COR-L47 (cell line): ENCODE results near the gene TNIK.
"Not testable (repeated sequence)": the region's sequence is repeated elsewhere in the genome, so short reads cannot be mapped to it uniquely, and the experiment has no call there.

Experiments used
- DNase-seq: peaks from one replicate; lab custom pipeline; 2025; lab: John Stamatoyannopoulos, UW

The TNIK gene

DNA sequence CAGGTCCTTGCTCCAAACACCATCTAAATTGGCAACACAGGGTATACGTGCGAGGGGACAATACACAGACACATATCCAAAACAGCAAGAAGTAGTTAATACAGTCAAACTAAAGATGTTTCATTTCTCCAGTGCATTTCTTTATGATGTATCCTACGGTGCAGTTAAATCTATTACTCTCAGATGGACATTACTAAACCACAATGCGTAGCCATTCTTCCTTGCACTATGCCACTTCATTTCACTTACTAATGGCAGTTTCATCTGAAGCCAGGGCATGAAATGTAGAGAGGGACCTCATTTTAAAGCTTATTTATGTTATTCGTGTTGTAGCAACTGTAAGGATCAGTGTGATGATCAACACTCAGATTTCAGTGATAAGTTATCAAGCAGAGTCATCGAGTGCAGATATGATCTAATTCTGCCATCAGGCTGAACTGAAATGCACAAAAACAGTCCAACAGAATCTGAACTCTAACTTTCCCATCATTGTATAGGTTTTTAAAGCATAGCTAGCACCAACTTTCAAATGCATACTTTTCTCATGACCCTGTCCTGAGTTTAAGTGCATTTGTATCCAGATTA lies 14.5 kb downstream of the TNIK start:
- no peak for DNase-seq

DNA sequence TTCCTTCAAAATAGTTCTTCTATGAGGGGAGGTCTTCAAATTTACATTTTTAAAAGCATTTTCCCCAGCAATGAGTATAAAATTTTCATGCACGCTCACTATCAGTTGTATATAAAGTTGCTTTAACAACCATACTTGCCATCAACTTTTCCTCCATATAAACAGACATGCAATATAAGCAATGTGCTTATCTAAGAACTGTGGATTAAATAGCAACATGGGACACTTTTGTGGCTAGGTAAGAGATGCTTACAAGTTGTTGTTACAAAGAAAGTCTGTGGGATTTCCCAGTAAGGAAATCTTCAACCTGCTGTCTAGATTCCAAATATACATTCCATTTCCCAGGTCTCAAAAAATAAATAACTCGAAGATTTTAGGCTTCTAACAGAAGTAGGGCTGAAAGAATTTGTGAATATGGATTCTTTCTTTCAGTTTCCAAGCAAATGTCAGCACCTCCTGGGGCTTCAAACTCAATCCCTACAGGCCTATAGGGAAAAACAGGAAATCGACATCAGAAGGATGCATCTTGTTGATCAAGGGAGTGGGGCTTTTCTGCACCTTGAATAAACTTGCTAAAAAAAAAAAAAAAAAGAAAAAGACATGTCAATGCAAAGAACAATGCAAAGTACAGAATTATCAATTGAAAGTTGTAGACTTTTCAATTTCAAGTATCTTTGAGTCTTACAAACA lies 16.1 kb downstream of the TNIK start:
- no peak for DNase-seq

DNA sequence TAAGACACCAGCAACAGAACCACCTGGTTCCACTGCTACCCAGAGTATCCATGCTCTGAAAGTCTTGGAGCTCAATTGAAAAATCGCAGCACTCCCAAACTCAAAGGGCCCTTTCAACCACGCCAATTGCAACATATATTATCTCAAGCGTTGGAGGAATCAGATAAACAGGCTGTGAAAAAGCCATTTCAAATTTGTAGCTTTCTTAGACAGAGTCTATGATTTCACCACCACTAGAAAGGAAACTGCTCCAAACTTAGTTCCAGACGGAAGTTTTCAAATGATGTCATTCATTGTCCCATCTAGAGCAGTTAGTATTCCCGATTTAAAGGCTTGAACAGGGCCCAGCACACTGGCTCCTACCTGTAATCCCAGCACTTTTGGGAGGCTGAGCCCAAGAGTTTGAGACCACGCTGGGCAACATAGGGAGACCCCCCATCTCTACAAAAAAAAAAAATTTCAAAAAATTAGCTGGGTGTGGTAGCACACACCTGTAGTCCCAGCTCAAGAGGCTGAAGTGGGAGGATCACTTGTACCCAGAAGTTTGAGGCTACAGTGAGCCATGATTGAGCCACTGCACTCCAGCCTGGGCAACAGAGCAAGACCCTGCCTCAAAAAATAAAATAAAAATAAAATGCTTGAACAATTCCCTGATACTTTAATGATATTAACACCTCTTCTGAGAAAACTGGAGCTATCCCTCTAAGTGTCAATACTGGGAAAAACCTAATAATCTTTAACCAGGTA lies 16.8 kb downstream of the TNIK start:
- DNase-seq, result no peak

DNA sequence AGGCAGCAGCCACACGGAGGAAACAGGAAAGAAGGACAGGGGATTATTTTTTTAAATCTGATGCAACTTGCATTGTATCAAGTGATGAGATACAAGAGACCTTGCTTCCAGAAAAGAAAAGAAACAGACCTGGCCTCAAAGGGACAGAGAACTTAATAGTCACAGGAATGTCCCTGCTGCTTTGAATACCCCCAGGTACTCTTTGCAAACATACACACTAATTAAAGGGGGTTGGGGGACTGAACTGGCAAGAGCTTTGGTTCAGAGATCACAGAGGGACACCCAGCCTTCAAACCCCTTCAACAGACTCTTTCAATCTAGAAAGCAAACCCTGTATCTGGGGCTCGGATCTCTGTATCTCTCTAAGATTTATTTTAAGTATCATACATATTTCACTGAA lies 18.0 kb downstream of the TNIK start:
- no peak for DNase-seq

DNA sequence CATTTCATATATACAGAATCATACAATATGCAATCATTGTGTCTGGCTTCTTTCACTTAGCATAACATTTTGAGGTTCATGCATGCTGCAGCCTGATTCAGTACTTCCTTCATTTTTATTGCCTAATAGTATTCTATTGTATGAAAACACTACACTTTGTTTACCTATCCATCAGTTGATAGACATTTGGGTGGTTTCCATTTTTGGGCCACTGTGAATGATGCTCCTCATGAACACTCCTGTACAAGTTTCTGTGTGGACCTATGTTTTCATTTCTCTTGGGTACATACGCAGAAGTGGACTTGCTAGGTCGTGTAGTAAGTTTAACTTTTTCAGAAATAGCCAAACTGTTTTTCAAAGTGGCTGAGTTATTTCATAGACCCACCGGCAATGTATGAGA lies 18.8 kb downstream of the TNIK start:
- no peak for DNase-seq

DNA sequence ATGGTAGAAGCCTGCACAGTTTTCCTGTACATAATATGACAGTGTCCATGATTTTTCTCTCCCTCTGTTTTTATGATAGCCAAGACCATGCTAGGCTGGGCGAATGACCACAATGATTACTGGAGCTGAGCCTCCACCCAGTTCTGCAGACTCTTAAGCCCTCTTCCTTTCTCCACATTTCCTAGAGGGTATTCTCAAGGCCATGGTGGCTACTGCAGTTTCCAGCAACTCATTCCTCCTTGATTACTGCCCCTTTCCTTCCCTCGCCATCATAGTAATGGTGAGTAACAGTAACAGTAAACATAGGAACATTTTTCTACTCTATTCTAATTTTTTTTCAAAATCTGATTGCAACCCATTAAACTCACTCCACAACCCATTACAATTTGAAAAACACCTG lies 20.2 kb downstream of the TNIK start:
- DNase-seq, result no peak

DNA sequence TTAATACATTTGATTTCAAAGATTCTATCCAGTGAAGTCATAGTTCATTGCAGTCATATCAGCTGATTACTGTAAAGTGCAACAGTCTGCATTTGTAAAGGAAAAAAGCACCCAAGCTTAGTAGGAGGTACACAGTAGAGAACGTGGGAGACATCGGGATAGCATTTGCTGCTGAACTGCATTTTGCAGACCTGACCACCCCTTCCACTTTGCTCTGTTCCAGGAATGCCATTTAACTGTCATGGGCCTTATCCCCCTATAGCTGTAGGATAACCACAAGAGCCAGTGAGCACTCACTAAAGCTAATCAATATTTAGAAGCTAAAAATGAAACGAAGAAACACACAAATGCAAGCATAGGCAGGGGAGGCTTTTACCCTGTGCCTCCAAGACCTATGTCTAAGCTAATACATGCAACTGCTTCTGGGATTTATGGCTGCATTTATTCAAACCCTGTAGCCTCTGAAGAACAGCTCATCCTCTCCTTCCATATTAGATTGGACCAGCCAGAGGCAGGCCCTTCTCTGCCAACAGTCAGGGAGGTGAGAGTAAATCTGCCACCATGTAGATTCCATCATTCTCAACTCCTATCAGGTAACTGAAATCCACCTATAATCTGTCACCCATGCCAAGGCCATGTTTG lies 23.0 kb downstream of the TNIK start:
- DNase-seq, result no peak

DNA sequence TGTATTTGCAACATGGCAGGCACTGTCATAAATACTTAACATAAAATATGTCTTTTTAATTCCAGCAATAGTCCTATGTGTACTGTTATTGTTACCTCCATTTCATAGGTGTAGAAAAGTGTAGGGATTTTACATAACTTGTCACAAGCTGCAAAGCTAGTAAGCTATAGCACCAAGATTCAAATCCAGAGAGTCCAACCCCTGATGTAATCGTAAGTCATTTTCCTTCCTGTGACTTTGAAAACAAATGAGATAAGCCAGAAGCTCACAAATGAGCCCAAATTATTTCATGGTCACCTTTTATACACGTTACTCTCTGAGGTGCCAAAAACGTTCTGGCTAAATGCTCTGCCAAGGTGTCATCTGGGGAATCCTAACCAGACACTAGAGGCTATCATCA lies 23.8 kb downstream of the TNIK start:
- no peak for DNase-seq

DNA sequence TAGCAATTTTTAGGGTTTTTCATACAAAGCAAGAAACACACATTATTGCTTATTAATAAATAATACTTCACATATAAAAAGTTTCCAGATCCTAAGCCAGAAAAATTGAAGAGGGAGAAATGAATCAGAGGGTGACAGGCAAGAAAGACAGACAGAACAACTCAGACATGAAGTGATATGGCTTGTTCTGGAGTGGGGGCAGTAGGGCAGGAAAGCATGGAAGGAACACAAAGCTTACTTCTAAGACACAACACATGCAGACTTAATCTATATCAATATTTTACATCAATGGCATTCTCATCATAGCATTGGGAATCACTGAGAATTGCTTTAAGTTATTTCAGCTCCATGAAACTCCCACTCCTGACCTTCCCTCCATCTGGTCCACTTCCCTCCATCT lies 24.4 kb downstream of the TNIK start:
- no peak for DNase-seq

DNA sequence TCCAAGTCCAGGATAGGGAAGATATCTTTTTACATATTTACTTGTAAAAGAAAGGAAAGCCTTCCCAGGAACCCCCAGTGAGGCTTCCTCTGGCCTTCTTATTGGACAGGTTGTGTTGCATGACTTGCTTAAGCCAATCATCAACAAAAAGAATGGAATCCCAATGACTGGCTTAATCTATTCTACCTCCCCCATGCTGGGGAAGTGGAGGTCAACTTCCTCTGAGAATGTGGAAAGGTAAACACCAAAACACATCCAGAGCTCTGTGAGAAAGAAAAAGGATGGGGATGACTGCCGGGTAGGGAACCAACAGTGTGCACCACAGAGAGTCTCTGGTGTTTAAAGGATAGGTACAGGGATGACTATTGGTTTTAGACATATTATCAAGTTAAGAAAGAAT lies 25.1 kb downstream of the TNIK start:
- no peak for DNase-seq

DNA sequence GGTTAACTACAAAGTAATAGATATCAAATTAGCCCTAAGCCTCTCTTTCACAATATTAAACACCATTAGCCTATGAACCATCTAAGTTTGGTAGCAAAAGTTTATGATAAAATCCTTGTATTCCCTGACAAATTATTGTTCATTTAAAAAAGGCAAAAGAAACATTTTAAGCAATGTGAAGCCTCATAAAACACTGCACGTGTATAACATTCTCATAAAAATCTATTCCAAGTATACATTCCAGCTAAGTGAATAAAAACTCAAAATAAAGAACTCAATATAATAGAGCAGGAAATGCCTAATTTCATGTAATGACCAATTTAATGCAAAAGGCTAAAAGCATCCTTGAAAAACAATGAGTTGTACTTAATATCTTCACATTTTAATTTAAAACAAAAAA lies 27.7 kb downstream of the TNIK start:
- no peak for DNase-seq

DNA sequence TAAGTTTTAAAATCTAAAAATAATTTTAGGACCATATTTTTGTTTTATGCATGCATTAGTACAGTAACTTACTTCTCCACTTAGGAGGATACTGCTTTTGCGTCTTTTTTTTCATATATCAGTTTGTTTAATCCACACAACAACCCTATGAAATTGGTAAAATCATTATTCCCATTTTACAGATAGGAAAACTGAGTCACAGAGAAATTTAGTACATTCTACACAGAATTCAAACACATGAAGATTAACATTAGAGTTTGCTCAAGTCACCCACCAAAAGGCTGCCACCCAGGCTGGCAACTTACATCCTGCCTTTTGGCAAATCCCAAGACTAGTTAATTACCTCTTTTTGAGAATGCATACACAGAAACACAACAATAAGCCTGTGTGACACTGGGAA lies 28.7 kb downstream of the TNIK start:
- DNase-seq, result no peak

DNA sequence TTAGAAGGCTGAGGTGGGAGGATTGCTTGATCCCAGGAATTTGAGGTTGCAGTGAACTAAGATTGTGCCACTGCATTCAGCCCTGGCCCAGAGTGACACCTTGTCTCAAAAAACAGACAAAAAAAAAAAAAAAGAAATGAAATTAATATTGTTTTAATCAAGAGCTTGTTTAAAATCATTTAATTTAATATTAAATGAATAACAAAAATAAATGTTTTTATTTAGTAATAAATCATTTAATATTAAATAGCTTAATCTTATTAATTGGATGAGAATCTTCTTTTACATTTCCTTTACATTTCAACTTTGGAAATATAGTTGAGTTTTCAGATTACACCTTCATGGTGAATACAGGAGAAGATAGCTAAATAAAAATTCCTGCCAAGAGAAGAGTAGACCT lies 29.7 kb downstream of the TNIK start:
- no peak for DNase-seq

DNA sequence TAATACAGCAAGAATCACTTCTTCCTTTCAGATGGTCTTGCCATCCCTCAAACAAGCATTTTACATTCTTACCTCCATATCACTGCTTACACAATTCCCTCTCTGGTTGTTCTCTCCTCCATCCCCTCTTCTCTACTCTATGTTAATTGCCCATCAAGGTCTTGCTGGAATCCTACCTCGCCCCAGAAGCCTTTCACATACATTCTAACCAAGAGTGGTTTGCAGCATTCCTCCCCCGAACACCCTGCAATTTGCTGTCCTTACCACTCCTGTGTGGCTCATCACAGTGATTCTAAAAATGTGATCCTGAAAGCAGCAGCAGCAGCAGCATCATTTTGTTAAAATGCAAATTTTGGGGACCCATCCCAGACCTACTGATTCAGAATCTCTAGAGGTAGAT lies 30.6 kb downstream of the TNIK start:
- DNase-seq, result no peak

DNA sequence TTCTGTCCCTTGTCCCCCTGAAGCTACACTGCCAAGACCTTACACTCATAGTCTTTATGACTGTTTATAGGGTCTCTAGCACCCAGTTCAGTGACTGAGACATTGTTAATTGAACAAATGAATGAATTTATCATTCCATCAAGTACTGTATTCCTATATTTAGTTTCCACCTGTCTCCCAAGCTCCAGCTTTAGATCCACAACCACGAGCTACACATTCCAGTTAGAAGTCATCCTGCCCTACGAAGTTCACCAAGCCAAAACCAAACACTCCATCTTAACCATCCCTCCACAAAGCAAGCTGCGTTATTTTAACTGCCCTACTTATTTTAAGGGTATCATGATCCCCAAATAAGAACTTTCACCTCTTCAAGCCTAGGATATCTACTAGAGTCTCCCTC lies 31.3 kb downstream of the TNIK start:
- no peak for DNase-seq

DNA sequence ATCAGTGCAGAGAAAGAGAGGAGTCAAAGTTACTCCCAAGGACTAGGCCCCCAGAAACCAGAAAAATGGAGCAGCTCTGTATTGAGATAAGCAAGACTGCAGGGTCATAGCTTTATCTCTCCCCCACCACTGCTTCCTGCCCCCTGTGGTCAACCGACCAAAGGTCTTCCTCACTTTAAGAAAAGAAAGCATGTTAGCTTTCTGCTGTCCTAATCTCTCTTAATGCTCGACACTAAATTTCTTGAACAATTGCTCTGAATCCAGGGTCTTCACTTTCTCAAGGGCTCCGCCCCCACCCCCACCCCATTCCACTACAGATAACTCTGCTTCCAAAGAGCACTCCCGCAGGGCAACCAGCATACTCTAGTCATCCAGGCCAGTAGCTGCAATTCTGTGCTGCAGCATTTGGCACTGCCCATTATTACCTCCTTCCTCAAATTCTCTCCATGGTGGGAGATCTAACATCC lies 31.9 kb downstream of the TNIK start:
- no peak for DNase-seq

DNA sequence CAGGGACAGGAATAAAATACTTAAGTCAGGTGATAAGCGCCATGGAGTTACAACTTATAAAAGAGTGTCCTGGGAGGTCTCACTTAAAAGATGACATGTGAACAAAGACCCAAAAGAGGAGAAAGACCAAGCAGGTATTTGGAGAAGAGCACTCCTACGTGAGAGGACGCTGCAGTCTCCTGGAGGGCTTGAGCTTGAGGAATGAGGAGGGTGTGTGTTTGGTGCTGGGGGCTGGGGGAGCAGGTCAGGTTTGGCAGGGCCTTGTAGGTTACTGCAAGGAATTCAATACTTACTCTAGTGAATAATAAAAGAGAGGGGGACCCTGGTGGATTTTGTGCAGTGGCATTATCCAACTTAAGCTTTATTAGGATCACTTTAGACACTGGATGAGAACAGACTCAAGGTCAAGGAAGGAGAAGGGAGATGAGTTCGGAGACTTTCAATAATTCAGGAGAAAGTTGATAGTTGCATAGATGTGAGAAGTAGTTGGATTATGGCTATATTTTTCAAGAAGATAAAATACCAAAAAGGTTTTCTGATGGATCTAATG lies 32.4 kb downstream of the TNIK start:
- DNase-seq, result no peak

DNA sequence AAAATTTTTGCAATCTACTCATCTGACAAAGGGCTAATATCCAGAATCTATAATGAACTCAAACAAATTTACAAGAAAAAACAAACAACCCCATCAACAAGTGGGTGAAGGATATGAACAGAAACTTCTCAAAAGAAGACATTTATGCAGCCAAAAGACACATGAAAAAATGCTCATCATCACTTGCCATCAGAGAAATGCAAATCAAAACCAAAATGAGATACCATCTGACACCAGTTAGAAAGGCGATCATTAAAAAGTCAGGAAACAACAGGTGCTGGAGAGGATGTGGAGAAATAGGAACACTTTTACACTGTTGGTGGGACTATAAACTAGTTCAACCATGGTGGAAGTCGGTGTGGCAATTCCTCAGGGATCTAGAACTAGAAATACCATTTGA lies 36.1 kb downstream of the TNIK start:
- not testable (repeated sequence) for DNase-seq

DNA sequence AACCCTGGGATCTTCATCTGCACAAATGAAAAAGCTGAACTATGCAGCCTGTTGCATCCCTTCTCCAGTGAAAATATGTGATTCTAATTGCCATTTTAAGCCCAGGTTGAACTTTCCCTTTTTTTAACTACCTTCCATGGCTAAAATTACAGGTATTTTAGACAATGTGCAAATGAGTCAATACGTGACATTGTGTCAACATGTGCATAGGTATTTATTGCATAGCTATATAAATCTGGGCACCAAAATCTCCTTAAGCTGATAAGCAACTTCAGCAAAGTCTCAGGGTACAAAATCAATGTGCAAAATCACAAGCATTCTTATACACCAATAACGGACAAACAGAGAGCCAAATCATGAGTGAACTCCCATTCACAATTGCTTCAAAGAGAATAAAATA lies 37.4 kb downstream of the TNIK start:
- not testable (repeated sequence) for DNase-seq

DNA sequence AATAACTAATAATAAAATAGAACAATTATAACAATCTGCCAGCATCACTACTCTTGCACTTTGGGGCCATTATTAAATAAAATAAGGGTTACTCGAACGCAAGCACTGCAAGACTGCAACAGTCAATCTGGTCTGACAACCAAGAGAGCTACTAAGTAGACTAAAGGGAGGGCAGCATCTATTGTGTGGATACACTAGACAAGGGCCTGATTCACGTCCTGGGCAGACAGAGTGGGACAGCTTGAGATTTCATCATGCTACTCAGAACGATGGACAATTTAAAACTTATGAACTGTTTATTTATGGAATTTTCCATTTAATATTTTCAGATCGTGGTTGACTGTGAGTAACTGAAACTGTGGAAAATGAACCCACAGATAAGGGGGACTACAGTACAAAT lies 39.5 kb downstream of the TNIK start:
- DNase-seq, result no peak

DNA sequence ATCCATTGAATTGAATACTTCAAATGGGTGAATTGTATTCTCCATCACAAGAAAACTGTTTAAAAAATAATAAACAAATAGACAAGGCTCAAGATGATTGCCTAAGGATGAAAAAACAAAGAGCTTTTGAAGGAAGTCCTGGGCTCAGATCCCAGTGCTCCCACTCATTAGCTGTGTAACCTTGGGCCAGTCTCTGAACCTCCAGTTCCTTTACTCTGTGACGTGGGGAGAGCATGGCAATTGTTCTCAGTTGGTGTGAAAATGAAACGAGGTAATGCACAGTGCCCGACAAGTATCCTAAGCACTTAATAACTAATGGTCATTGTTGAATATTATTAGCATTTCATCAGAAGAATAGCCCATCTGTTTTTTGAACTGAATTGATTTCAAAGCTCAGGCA lies 40.7 kb downstream of the TNIK start:
- DNase-seq, result no peak

DNA sequence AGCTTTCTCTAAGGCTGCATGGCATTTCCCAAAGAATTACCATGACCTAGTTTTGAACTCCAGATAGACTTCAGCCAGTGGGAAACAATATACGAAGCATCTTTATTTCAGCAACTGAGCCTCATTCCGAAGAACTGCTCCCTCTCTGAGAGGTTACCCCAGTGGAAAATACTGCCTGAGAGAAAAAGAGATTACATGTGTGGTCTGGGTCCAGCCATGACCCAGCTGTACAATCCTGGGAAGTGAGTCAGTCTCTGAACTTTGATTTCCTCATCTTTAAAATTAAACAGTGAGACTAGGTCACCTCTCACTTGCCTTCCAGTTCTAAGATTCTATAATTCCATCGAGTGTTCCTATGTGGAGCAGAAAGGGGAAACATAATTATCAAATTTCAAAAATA lies 42.4 kb downstream of the TNIK start:
- no peak for DNase-seq

DNA sequence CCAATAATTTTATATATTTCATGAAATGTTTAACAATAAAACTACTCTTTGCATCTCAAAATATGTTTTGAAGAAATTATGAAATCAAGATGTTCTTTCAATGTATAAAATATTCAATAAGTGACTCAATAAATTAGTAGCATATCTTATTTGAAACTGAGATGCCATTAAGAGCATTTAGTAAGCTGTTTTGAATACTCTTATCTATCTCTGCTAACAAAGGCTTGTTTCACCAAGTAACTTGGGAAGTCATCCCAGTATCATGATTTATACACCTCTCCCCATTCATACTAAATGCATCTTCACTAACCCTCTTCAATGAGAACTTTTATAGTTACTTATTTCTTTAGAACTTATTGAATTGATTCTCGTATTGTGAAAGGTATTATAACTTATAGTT lies 43.1 kb downstream of the TNIK start:
- no peak for DNase-seq
